ENCODE results near the gene ATF7IP2. TPM values are rescaled to one million over a fixed set of nuclear protein-coding genes. Genes with fewer than 3 reads are reported as not detected.
"Not testable (repeated sequence)": the region's sequence is repeated elsewhere in the genome, so short reads cannot be mapped to it uniquely, and the experiment has no call there.

The ATF7IP2 gene
- total RNA-seq, 2 experiments from 2014 or later = 28.4 to 34.5 TPM

GRCh38 chr16:10410469-10410868 is 24.6 kb downstream of the ATF7IP2 start:
- no peak for DNase-seq (ENCODE audit: low spot score)
- Histone ChIP-seq H3K79me2 (ENCODE audit: insufficient read depth, low read depth, low read length) (no peaks in the 10 kb centered on the region), H3K9me2 (ENCODE audit: insufficient read depth, low read length) (no peaks in the 10 kb centered on the region), H4K20me1 (ENCODE audit: insufficient read depth, low read length) (no peaks in the 10 kb centered on the region), H2AFZ (ENCODE audit: low read length) (no peak overlapping the region), H3K4me1 (ENCODE audit: insufficient read depth, low read length, poor library complexity, severe bottlenecking) (no peaks in the 10 kb centered on the region), H3K36me3 (ENCODE audit: insufficient read depth, low read length) (no peaks in the 10 kb centered on the region), H3K27ac (ENCODE audit: low read depth, low read length, poor library complexity, severe bottlenecking) (no peak overlapping the region), H3K9me3 (ENCODE audit: low read length) (peaks cover 43% of the 10 kb centered on the region), H3K4me3 (ENCODE audit: low read depth, low read length, poor library complexity, severe bottlenecking) (no peak overlapping the region), H3K4me2 (ENCODE audit: low read length) (no peak overlapping the region)
- no TSS peak for BruUV-seq (replicated peaks)
- TF ChIP-seq EZH2phosphoT487 (IDR thresholded peaks at IDR 0.05; ENCODE audit: borderline replicate concordance, low read depth, low read length) (no peak), CTCF (conservative IDR thresholded peaks at IDR 0.05; ENCODE audit: low read length) (no peak)
- POLR2A ChIA-PET = interaction anchor here (0.6 to 1.6 kb wide), 4 partner anchors 11 to 263 kb away, joined by 3 to 8 read pairs (median 4); no protein-coding TSS in a partner anchor
- CTCF ChIA-PET (ENCODE audit: unreplicated experiment) = no interaction called here
- intact Hi-C loops (cut with micrococcal nuclease; ENCODE audit: unreplicated experiment) = no loop called here

GRCh38 chr16:10412935-10413601 is 27.2 kb downstream of the ATF7IP2 start:
- Histone ChIP-seq H3K79me2 (ENCODE audit: insufficient read depth, low read depth, low read length) (no peaks in the 10 kb centered on the region), H3K4me2 (ENCODE audit: low read length) (no peak overlapping the region), H4K20me1 (ENCODE audit: insufficient read depth, low read length) (no peaks in the 10 kb centered on the region), H3K27ac (ENCODE audit: low read depth, low read length, poor library complexity, severe bottlenecking) (no peak overlapping the region), H3K9me2 (ENCODE audit: insufficient read depth, low read length) (no peaks in the 10 kb centered on the region), H3K4me1 (ENCODE audit: insufficient read depth, low read length, poor library complexity, severe bottlenecking) (no peaks in the 10 kb centered on the region), H3K4me3 (ENCODE audit: low read depth, low read length, poor library complexity, severe bottlenecking) (no peak overlapping the region), H2AFZ (ENCODE audit: low read length) (no peak overlapping the region), H3K9me3 (ENCODE audit: low read length) (peaks cover 49% of the 10 kb centered on the region), H3K36me3 (ENCODE audit: insufficient read depth, low read length) (no peaks in the 10 kb centered on the region; the same call in 1 of the 2 replicates)
- BruUV-seq (replicated peaks) = no TSS peak
- no peak for TF ChIP-seq CTCF (conservative IDR thresholded peaks at IDR 0.05; ENCODE audit: low read length)
- no peak for TF ChIP-seq EZH2phosphoT487 (IDR thresholded peaks at IDR 0.05; ENCODE audit: borderline replicate concordance, low read depth, low read length)
- ChIA-PET POLR2A (no interaction called here), CTCF (ENCODE audit: unreplicated experiment) (no interaction called here)
- no peak for DNase-seq (ENCODE audit: low spot score)
- intact Hi-C loops (cut with micrococcal nuclease; ENCODE audit: unreplicated experiment) = no loop called here

- H3K27ac ChIP-seq (ENCODE audit: low read depth, low read length, poor library complexity, severe bottlenecking); BruUV-seq (replicated peaks); H2AFZ ChIP-seq (ENCODE audit: low read length): not testable (repeated sequence)
Observed at GRCh38 chr16:10418204-10418603, 32.3 kb downstream of the ATF7IP2 start.

More at GRCh38 chr16:10418204-10418603, 32.3 kb downstream of the ATF7IP2 start:
- H3K4me3 ChIP-seq (ENCODE audit: low read depth, low read length, poor library complexity, severe bottlenecking); H3K36me3 ChIP-seq (ENCODE audit: insufficient read depth, low read length); intact Hi-C loops (cut with micrococcal nuclease; ENCODE audit: unreplicated experiment); H4K20me1 ChIP-seq (ENCODE audit: insufficient read depth, low read length); H3K4me2 ChIP-seq (ENCODE audit: low read length); H3K4me1 ChIP-seq (ENCODE audit: insufficient read depth, low read length, poor library complexity, severe bottlenecking); H3K79me2 ChIP-seq (ENCODE audit: insufficient read depth, low read depth, low read length); H3K9me2 ChIP-seq (ENCODE audit: insufficient read depth, low read length); CTCF ChIA-PET (ENCODE audit: unreplicated experiment): not testable (repeated sequence)
- H3K9me3 ChIP-seq (ENCODE audit: low read length) = peaks cover 30% of the 10 kb centered on the region; the same call in 1 of the 2 replicates
- DNase-seq (ENCODE audit: low spot score) = peak; percentile 5
- POLR2A ChIA-PET = interaction anchor here (0.6 kb wide), 1 partner anchor 78 kb away, joined by 5 read pairs; no protein-coding TSS in a partner anchor
